ENCODE measurements around the gene KXD1.
A peak's percentile ranks its signal among the peaks of the same experiment; 100 is the strongest.
"Not testable (repeated sequence)": the region's sequence is repeated elsewhere in the genome, so short reads cannot be mapped to it uniquely, and the experiment has no call there.

KXD1 gene, protein sequence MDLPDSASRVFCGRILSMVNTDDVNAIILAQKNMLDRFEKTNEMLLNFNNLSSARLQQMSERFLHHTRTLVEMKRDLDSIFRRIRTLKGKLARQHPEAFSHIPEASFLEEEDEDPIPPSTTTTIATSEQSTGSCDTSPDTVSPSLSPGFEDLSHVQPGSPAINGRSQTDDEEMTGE

DNA sequence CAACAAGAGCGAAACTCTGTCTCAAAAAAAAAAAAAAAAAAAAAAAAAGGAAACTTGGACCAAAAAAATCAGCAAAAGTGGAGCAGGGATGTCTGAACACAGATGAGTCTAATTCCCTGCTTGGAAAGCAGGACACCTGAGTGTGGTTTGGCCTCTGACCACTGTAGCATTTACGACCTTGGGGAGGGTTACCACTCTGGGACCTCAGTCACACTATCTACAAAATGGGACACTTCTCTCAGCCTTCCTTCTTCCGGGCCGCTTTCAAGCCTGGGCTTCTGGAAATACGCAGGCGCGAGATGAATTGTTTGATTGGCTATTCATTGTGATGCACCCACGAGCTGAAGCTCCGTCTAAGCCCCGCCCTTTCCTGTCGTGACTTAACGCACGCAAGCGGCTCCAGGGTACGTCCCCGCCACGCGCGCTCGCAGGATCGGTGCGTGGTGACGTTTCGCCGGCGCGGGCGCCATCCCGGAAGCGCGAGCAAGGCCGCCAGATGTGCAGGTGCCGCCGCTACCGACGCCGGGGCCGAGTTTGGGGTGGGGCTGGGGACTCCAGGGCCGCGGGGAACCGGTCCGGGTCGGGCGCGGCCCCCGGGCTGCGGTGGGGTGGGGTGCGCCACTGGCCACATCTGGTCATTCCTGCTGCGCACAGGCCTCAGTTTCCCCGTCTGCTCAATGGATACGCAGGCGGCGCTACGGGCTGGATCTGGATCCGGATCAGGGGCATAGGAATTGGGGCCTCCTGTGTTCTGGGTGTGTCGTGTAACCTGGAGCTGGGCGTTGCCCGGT lies at the start of gene KXD1:
TSS of gene KXD1 (plus strand) at position 460 of the 791 bp plus-strand sequence. CDS start 4,187 bp downstream, outside the sequence.
- peak; percentile 97 for DNase-seq (ENCODE audit: low read depth)

DNA sequence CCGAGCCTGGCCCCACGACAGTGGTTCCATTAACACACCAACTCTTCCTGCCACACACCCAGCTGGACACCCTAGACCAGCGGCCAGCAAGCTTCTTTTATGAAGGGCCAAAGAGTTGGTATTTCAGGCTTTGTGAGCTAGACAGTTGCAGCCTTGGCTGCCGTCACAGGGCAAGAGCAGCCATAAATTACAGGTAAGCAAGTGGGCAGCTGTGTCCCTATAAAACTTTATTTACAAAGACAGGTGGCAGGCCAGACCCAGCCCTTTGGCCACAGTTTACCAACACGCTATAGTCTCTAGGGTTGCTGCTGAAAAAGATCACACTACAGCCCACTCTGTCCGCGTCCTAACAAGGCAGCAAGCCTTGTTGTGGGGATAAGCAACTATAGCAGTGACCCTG lies 49.1 kb upstream of the KXD1 start:
- no peak for DNase-seq (ENCODE audit: low read depth)

DNA sequence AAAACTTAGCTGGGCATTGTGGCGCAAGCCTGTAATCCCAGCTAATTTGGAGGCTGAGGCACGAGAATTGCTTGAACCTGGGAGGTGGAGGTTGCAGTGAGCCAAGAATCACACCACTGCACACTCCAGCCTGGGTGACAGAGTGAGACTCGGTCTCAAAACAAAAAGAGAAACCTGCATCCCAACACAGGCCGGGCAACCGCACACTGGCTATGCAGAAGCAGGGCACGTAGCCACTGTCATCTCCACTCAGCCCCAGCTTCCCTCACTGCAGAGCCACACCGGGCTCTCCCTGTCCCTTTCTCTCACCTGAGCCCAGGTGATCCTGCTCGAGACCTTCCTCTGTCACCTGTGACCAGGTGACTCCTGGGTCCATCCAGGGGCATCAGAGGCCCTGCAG lies 47.5 kb upstream of the KXD1 start:
- DNase-seq (ENCODE audit: low read depth) = no peak

DNA sequence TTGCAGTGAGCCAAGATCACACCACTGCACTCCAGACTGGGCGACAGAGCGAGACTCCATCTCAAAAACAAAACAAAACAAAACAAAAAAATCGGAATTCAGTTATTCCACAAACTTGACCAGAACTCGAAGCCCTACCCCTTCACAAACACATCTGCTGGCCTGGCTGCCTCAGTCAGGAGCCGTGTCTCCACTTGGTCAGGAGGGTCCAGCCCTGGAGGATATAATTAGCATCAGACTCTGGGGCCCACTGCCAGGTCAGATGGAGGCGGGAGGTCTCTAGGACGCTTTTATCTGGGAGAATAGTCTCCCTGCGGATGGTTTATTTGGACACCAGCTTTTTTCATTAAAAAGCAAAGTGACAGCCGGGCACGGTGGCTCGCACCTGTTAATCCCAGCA lies 43.8 kb upstream of the KXD1 start:
- no peak for DNase-seq (ENCODE audit: low read depth)

DNA sequence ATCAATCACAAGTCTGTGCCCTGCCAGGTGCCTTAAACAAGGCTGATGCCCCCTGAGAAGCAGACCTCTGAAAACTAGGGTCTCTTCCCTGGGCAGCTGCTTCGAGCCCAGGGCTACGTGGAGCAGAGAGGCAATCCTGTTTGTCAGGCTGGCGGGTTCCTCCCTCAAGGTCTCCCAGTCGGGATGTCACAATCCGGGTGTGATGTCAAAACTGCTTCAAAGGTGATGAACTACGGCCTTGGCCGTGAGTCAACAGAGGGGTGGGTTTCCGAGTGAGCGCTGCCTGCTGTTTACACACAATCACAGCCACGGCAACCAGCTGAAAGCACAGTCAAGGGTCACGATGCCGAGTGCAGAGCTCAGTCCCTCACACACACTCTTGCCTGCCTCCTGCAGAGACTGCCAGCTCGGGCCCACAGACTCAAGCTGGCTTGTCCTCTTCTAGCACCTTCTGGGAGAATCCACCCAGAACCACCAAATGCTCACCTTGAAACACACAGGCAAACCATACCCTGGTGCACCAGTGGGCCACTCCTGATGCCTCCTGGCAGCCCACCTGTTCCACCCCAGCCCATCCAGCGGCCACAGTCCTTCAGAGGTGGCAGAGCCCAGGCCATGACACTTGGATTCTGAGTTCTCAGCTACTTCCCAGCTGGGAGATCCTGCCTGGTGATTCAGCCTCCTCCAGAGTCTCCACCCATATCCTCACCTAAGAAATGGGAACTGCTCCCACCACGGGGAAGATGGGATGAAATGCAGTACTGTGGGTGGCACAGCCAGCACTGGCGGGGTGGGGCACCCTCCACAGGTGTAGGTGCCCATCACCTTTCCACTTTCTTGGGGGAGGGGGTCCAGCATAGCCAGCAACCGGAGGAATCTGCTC lies 42.6 kb upstream of the KXD1 start:
- DNase-seq (ENCODE audit: low read depth) = no peak

DNA sequence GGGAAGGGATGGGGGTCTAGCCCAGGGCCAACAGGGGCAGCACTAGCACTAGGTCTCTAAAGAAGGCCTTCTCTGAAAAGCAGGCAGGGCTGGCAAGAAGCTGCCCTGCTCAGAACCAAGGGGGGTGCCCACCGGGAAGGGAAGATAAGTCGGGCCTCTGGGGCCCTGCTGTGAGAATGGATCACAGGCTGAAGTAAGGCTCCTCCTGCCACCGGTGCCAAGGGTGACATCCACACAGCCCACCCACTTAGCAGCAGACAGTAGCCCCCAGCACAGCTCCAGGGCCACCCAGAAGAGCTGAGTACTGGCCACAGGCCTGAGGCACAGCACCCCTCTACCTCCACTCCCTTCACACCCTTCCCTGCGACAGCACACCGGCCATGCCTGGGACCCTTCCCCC lies 41.7 kb upstream of the KXD1 start:
- DNase-seq (ENCODE audit: low read depth) = no peak

DNA sequence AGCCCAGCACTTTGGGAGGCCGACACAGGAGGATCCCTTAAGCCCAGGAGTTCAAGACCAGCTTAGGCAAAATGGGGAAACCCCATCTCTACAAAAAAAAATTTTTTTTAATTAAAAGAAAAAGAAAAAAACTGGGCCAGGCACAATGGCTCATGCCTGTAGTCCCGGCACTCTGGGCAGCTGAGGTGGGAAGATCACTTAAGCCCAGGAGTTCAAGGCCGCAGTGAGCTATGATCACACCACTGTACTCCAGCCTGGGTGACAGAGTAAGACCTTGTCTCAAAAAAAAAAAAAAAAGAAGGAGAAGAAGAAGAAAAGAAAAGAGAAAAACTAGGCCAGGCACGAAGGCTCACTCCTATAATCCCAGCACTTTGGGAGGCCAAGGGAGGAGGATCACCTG lies 40.1 kb upstream of the KXD1 start:
- DNase-seq (ENCODE audit: low read depth) = no peak

DNA sequence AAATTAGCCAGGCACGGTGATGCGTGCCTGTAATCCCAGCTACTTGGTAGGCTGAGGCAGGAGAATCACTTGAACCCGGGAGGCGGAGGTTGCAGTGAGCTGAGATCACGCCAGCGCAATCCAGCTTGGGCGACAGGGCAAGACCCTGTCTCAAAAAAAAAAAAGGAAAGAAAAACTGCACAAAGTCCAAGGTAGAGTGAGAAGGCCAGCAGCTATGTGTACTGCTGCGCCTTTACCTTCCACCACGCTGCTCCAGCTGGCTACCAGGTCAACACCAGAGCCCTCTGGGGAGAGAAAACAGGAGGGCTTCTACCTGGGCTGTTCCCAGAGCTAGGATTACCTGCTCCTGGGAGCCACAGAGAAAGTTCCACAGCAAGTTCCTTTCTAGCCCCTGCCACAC lies 39.0 kb upstream of the KXD1 start:
- no peak for DNase-seq (ENCODE audit: low read depth)

DNA sequence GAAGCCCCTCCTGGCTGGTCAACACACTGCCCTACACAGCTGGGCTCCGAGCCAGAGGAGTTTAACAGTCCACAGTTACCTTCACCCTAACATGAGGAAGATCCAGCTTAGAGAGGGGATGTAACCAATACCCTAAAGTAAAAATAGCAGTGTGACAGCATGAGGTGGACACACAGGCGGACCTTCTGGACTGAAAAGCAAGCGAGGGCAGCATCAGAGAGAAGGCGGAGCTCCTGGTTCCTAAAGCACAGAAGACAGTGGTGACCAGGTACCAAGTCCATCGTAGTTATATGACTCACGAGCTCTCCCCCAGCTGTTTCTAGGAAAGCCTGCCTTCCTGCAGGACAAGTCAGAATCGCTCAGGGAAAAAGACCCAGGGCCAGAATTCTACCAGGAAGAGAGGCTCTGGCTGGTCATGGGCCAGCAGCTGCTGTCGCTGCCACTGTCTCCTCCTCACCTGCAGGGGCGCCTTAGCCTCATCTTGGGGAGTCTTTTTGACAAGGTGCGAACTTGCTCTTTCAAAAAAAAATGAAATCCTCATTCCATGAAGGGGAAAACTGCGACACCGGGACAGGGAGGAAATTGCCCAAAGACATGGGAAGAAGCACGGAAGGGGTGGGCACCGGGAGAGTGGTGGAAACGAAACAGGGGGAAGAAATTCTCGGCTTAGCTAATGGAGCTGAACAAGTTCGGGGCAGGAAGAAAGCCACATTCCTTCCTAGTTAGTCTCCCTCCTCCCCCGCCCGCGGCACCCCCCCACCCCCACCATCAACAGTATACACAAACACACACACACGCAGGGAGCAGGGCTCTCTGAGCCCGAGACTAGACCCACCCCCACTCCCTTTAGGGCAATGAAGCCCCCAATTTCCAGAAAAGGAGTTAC lies 37.5 kb upstream of the KXD1 start:
- no peak for DNase-seq (ENCODE audit: low read depth)

DNA sequence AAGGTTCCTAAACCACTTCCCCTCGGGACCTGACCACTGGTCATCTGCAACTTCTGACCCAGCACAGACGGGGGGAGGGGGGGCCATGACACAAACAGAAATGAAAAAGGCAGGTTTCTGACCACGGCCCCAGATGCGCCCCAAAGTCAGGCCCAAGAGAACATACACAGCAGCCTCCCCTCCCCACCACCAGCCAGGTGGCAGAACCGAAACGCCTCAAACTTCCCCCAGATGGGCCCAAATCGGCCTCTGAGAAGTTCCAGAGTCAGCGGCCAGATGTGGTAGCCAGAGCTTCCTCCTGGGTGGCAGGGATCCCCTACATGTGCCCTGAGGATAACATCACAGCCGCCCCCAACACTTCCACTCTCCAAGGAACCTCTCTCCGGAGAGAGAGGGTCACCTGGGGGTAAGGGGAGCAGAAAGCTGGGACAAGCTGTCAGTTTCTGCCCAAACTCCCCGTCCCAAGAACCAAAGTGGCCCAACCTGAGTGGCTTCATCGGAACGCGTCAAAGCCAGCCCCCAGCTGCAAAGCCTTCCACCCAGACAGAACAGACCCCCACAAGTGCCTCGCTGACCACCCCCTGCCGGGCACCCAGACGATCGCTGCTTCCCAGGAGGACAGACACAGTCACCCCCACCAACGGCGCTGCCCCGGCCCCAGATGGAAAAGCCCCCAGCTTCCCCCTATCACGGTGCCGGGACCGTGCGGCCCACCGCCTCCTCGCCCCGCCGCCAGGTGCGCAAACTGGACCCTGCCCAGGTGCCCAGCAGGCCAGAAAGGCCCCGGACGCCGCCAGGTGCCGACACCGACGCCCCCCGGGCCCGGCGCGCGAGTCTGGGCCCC lies 36.6 kb upstream of the KXD1 start:
- DNase-seq (ENCODE audit: low read depth) = no peak

DNA sequence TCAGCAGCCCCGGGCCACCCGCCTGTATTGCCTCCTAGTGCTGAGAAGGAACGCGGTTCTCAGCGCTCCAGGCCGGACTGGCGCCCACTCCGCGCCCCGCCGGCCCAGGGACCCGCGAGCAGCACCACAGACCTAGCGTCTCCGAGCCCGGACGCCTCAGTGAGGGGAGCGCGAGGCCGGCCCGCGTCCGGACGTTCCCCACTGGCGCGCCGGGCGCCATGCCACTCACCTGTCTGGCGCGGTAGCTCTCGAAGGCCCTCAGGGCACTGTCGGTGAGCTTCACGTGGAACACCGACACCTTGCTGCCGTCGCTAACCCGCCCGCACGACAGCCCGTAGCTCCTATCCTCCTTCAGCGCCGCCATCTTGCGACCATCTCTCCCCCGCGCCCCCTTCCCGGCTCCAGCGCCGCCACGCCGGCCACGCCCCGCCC lies 36.0 kb upstream of the KXD1 start, which contains the start of gene ELL:
TSS of gene ELL (minus strand) at position 379 of the 432 bp plus-strand sequence. CDS start at position 364, 15 bp downstream.
- no peak for DNase-seq (ENCODE audit: low read depth)

DNA sequence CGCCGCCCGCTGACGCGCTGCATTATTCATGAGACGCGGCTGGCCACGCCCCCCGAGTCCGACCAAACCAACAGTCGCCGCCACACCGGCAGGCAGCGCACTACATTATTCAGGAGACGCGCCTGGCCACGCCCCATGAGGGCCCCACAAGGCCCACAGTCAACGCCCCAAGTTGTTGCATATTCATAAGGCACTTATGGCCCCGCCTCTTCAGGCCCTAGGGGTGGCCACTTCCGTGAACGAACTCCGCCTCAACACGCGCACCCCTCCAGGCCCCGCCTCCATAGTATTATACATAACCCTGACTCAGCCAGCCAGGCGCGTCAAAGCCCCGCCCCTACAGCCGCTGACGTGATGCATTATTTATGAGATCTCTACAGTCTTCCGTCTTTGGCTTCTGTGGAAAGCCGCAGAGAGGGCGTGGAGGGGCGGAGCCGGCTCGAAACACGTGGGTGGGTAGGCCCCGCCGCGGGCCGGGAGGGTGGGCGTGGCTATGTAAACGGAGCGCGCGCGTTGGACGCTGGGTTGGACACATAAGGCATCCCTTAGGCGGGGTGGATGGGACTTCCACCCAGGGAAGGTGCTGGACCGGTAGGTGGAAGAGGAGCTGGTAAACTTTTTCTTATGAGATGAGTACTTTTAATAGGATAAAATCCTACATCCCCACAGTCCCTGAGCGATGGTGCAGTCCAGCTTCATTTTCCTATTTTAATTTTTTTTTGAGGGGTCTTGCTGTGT lies 35.4 kb upstream of the KXD1 start:
- DNase-seq (ENCODE audit: low read depth) = peak; percentile 100

DNA sequence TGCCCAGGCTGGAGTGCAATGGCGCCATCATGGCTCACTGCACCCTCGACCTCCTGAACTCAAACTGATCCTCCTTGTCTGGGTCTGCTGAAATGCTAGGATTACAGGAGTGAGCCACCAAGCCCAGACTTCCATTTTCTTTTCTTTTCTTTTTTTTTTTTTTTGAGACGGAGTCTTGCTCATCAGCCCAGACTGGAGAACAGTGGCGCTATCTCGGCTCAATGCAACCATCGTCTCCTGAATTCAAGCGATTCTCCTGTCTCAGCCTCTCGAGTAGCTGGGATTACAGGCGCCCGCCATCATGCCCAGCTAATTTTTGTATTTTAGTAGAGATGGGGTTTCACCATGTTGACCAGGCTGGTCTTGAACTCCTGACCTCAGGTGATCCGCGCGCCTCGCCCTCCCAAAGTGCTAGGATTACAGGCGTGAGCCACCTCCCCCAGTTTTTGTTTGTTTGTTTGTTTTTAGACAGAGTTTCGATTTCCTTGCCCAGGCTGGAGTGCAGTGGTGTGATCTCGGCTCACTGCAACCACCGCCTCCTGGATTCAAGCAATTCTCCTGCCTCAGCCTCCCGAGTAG lies 34.7 kb upstream of the KXD1 start:
- not testable (repeated sequence) for DNase-seq (ENCODE audit: low read depth)

DNA sequence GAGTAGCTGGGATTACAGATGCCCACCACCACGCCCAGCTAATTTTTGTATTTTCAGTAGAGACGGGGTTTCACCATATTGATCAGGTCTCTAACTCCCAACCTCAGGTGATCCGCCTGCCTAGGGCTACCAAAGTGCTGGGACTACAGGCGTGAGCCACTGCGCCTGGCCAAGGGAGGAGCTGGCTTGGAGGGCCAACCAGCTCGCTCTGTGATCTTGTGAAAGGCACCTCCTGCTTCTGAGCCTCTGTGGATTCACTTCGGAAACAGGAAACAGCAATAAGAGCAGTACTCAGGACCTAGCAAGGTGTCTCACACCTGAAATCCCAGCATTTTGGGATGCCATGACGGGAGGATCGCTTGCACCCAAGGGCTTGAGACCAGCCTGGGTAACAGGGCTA lies 33.8 kb upstream of the KXD1 start:
- DNase-seq (ENCODE audit: low read depth) = no peak

DNA sequence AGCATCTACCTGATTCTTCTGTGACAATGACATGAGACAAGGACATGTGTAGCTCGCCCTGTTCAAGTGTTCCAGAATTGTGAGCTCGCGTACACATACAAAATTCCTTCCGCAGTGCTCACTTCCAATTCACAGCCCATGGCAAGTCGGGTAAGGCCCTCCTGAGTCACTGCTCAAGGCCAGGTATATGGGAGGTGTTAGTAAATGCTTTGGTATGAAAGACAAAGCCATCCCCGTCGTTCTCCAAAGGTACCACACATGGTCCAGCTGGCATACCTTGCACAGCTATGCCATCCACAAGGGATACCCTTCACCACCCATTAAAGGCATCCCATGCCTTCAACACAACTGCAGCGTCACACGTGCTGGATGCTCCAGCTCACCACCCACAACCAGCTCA lies 31.4 kb upstream of the KXD1 start:
- no peak for DNase-seq (ENCODE audit: low read depth)

DNA sequence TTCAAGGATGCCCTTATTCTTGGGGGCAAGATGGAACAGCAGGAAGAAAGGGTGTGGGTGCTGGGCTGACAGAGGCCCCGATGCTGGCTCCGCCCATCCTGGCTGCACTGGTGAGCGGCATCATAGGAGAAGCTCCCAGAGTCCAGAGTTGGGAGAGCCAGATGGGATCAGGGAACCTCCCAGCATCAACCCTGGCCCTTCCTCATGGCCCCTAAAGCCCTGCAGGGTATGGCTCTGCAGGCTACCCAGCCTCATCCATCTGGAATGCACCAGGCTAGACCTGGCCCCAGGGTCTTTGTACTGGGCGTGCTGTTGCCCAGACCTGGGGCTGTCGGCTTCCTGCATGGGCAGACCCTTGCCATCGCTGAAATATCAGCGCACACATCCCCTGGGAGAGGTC lies 27.9 kb upstream of the KXD1 start:
- no peak for DNase-seq (ENCODE audit: low read depth)

DNA sequence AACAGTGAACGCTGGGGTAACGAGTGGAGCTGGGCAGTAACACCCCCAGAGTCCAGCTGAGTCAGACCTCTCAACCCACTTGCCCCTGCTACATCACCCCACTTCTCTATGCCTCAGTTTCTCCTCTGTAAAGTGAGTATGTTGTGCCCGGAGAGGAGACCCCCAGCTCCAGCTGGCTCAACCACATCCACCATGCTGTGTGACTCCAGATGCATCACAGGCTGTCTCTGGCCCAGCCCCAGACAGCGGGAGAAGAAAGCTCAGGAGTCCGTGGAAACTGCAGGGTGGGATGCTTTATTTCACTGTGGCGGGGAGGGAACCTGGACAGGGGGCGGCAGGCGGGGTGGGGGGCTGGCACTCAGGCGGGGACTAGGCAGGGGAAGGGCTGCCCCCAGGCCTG lies 26.2 kb upstream of the KXD1 start:
- DNase-seq (ENCODE audit: low read depth) = no peak

DNA sequence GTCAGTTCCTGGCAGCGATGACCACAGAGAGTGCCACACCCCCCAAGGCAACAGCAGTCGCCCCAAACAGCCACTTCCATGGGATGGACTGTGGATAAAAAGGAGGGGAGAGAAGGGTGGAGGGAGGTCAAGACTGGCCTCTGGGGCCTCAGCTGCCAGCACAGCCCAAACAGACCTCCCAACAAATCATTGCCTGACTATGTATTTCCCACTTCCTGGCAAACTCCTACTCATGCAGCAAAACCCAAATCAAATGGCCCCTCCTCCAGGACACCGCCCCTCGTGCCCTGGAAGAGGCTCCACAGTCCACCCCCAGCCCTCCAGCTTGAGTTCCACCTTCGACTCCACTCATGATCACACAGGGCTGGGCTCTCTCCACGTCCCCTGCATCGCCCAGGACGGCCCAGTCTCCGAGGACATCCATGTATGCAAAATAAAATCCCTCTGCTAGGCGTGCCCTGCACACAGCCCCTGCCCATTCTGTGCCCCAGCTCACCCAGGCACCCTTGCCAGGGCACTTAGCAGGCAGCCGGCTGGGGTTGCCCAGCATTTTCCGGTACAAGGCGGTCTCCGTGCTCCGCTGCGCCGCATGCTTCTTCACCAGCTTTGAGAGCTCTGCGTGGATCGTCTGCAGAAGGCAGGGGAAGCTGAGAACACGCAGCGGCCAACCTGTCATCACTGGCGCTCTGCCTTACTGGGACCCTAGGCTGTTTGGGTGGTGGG lies 25.3 kb upstream of the KXD1 start:
- DNase-seq (ENCODE audit: low read depth) = no peak

DNA sequence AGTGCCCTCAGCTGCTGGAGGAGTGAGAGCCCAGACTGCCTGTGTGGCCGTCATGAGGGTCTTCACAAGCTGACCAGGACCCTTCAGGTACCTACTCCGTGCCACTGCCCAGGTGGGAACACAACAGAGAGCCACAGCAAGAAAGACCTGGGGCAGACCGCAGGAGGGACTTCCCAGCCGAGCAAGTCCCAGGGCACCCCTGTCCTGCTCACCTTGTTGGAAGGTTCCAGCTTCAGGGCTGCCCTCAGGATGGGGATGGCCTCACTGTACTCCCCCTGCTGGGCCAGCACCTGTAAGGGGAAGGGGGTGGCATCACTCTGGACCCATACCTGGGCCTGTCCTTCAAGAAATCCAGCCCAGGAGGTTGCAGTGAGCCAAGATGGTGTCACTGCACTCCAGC lies 24.6 kb upstream of the KXD1 start:
- no peak for DNase-seq (ENCODE audit: low read depth)

All from activated gamma-delta T cell treated with anti-CD3 and anti-CD28 coated beads, Interleukin-2, amount 50 U/mL, for 16 hours (primary cell).